Measurements from ENCODE around the gene RAP2A. TPM values are rescaled to one million over a fixed set of nuclear protein-coding genes. Genes with fewer than 3 reads are reported as not detected.
A peak's percentile ranks its signal among the peaks of the same experiment; 100 is the strongest.

Gene RAP2A
- total and polyA plus RNA-seq, 2 experiments from 2014 or later: 15.1 to 24.3 TPM

- H3K4me3 ChIP-seq: no peak overlapping the region
- H3K4me1 ChIP-seq (ENCODE audit: low read depth): peaks cover 18% of the 10 kb centered on the region
- H3K27ac ChIP-seq: no peak overlapping the region
- H3K9me3 ChIP-seq (ENCODE audit: low read depth): no peaks in the 10 kb centered on the region
- no peaks in the 10 kb centered on the region for H3K27me3 ChIP-seq
- no peak for DNase-seq (ENCODE audit: low read depth in 1 of 2, low spot score in 1 of 2)
- peaks cover 15% of the 10 kb centered on the region for H3K36me3 ChIP-seq
- no peak for TF ChIP-seq CTCF (IDR thresholded peaks at IDR 0.05; ENCODE audit: low read depth, low read length)
These were observed 30.6 kb downstream of the RAP2A start for GRCh38 chr13:97464561-97464960.

GRCh38 chr13:97466722-97467121, 32.8 kb downstream of the RAP2A start:
- Histone ChIP-seq H3K27ac (no peak overlapping the region), H3K27me3 (no peaks in the 10 kb centered on the region)
- no peak for TF ChIP-seq CTCF (IDR thresholded peaks at IDR 0.05; ENCODE audit: low read depth, low read length)

GRCh38 chr13:97468331-97468730, 34.4 kb downstream of the RAP2A start:
- Histone ChIP-seq H3K4me1 (ENCODE audit: low read depth) (no peaks in the 10 kb centered on the region), H3K27ac (no peak overlapping the region), H3K4me3 (no peak overlapping the region), H3K27me3 (no peaks in the 10 kb centered on the region), H3K36me3 (peaks cover 15% of the 10 kb centered on the region), H3K9me3 (ENCODE audit: low read depth) (no peaks in the 10 kb centered on the region)
- no peak for TF ChIP-seq CTCF (IDR thresholded peaks at IDR 0.05; ENCODE audit: low read depth, low read length)
- peak in 1 of 2 donors; percentile 93 for DNase-seq (ENCODE audit: low read depth in 1 of 2, low spot score in 1 of 2)

More at GRCh38 chr13:97466722-97467121, 32.8 kb downstream of the RAP2A start:
- no peak for DNase-seq (ENCODE audit: low read depth in 1 of 2, low spot score in 1 of 2)
- Histone ChIP-seq H3K36me3 (peaks cover 15% of the 10 kb centered on the region), H3K9me3 (ENCODE audit: low read depth) (no peaks in the 10 kb centered on the region), H3K4me3 (no peak overlapping the region), H3K4me1 (ENCODE audit: low read depth) (no peaks in the 10 kb centered on the region)

GRCh38 chr13:97471711-97472110, 37.7 kb downstream of the RAP2A start:
- H3K9me3 ChIP-seq (ENCODE audit: low read depth): no peaks in the 10 kb centered on the region
- no peaks in the 10 kb centered on the region for H3K27me3 ChIP-seq
- H3K36me3 ChIP-seq: no peaks in the 10 kb centered on the region
- no peak overlapping the region for H3K4me3 ChIP-seq
- DNase-seq (ENCODE audit: low read depth in 1 of 2, low spot score in 1 of 2): no peak
- H3K27ac ChIP-seq: no peak overlapping the region
- H3K4me1 ChIP-seq (ENCODE audit: low read depth): peaks cover 15% of the 10 kb centered on the region
- no peak for TF ChIP-seq CTCF (IDR thresholded peaks at IDR 0.05; ENCODE audit: low read depth, low read length)

- Histone ChIP-seq H3K4me3 (no peak overlapping the region), H3K27me3 (no peaks in the 10 kb centered on the region), H3K9me3 (ENCODE audit: low read depth) (no peaks in the 10 kb centered on the region), H3K36me3 (no peaks in the 10 kb centered on the region), H3K27ac (no peak overlapping the region), H3K4me1 (ENCODE audit: low read depth) (peaks cover 25% of the 10 kb centered on the region)
- no peak for DNase-seq (ENCODE audit: low read depth in 1 of 2, low spot score in 1 of 2)
- no peak for TF ChIP-seq CTCF (IDR thresholded peaks at IDR 0.05; ENCODE audit: low read depth, low read length)
These were observed 40.5 kb downstream of the RAP2A start for GRCh38 chr13:97474349-97474980.
